IMR-90 (cell line): ENCODE results near the gene CKB. TPM values are rescaled to one million over a fixed set of nuclear protein-coding genes. Genes with fewer than 3 reads are reported as not detected.

Source experiments
- microRNA-seq, 2 experiments: library from miRNA; stranded (forward) in 1 of 2; unstranded in 1 of 2; fragments of 10-50 nt in 1 of 2; fragments of <30 nt in 1 of 2; gene quantifications in 1 of 2; microRNA quantifications in 1 of 2; one replicate each; pipeline versions ENCODE3 to v1.1.0; 2013 to 2020; ENCODE audit not compliant: insufficient read depth in 1 of 2, insufficient read length in 1 of 2, unreplicated experiment in 1 of 2
- polyA plus RNA-seq, 3 experiments: library from polyadenylated mRNA; depleted of rRNA; stranded (reverse); fragments of >200 nt; gene quantifications; 2 replicates each; pipeline ENCODE4 v1.2.3, GENCODE V29; 2012; ENCODE audit warnings: low replicate concordance in 1 of 3
- small RNA-seq, 5 experiments: library from RNA; depleted of rRNA; stranded (forward); fragments of <200 nt; gene quantifications; one replicate each; pipeline ENCODE3, GENCODE V24; 2012
- total RNA-seq: library from RNA; depleted of rRNA; stranded (reverse); fragments of >200 nt; gene quantifications from 2 replicates; pipeline ENCODE4 v1.2.3, GENCODE V29; 2012; rRNA removed

The CKB gene
- total and polyA plus RNA-seq, 2 of the 4 experiments (the other 2 are of a cell fraction): 17.7 to 82.6 TPM

Small RNA genes within 50 kb of the gene (microRNA-seq; reads per million reads assigned to microRNA genes)
- gene RNU4-68P (ENCODE audit: insufficient read depth, insufficient read length): not detected
- not detected for gene RNU7-160P (ENCODE audit: insufficient read depth, insufficient read length)

Small RNA genes within 50 kb of the gene (small RNA-seq; reads per million reads assigned to genes)
- gene RNU4-68P (0 reads per million in 5 experiments), gene RNU7-160P (0 reads per million in 5 experiments)

Other genes with a start within 250 kb of the CKB start
- gene EIF5, start 188.6 kb downstream of the CKB start, total RNA-seq: 163 and 241 TPM in 2 replicates
- 163 and 181 TPM in 2 replicates for gene EIF5, start 188.6 kb downstream of the CKB start, polyA plus RNA-seq (2012; rRNA removed)
- gene MARK3, start 137.4 kb downstream of the CKB start, total RNA-seq: 80.5 and 88.0 TPM in 2 replicates
- gene MARK3, start 137.4 kb downstream of the CKB start, polyA plus RNA-seq (2012; rRNA removed): 72.8 and 78.5 TPM in 2 replicates
- 5.7 and 6.4 TPM in 2 replicates for gene TRMT61A, start 6.4 kb upstream of the CKB start, total RNA-seq
- gene TRMT61A, start 6.4 kb upstream of the CKB start, polyA plus RNA-seq (2012; rRNA removed): 16.2 and 20.0 TPM in 2 replicates
- 22.2 and 32.2 TPM in 2 replicates for gene BAG5, start 39.8 kb upstream of the CKB start, total RNA-seq
- gene BAG5, start 39.8 kb upstream of the CKB start, polyA plus RNA-seq (2012; rRNA removed): 5.2 and 6.7 TPM in 2 replicates
- gene COA8, start 40.1 kb upstream of the CKB start, total RNA-seq: 12.2 and 20.6 TPM in 2 replicates
- gene COA8, start 40.1 kb upstream of the CKB start, polyA plus RNA-seq (2012; rRNA removed): 18.5 and 21.1 TPM in 2 replicates
- gene KLC1, start 106.4 kb upstream of the CKB start, total RNA-seq: 101 and 139 TPM in 2 replicates
- 155 and 157 TPM in 2 replicates for gene KLC1, start 106.4 kb upstream of the CKB start, polyA plus RNA-seq (2012; rRNA removed)
- gene XRCC3, start 192.6 kb upstream of the CKB start, total RNA-seq: 7.5 and 8.1 TPM in 2 replicates
- gene XRCC3, start 192.6 kb upstream of the CKB start, polyA plus RNA-seq (2012; rRNA removed): 9.0 and 9.5 TPM in 2 replicates
- gene ZFYVE21, start 193.0 kb upstream of the CKB start, total RNA-seq: 41.2 and 41.4 TPM in 2 replicates
- gene ZFYVE21, start 193.0 kb upstream of the CKB start, polyA plus RNA-seq (2012; rRNA removed): 89.2 and 93.4 TPM in 2 replicates